DND-41 (cell line): ENCODE data around the gene COL4A6.

Source experiments
- EZH2 ChIP-seq: IDR thresholded peaks from 3 replicates; pipeline ENCODE4 v1.6.1; 2012; ENCODE audit warnings: borderline replicate concordance, low read depth, mild to moderate bottlenecking, moderate library complexity, low read length, inconsistent platforms; ENCODE audit not compliant: severe bottlenecking
- TF ChIP-seq, protein P1 (sequence below): IDR thresholded peaks from 2 replicates; pipeline ENCODE4 v1.5.1; 2012; ENCODE audit warnings: borderline replicate concordance, low read length, moderate library complexity, mild to moderate bottlenecking; ENCODE audit not compliant: poor library complexity, severe bottlenecking; ENCODE audit errors: extremely low read depth

DNA sequence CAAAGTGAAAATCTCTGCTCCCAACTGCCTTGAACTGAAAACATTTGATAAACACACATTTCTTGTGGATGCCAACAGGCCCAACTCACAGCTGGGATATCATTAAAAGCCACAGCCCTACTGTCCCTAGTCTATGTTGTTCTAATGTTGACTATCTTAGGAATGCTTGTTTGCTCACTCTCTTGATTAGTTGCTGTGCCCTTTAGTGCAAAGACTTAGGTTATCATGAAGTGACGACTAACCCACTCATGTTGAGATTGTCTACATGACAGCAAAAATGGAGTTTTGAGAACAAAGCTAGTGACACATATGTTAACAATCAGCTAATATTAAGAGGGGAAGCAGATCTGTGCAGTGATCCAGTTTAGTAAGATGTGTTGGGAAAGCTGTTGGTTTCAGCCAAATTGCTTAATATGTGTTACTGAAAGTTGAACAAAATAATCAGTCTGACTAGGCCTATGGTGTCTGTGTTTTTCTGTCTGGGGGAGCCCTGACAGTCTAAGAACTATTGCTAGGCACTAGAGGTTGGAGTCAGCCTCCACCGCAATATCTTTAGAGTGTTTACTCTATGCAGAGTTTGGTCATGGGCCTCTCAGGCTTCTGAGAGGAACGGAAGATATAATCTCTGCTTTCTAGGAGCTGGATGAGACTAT is 221.2 kb downstream of the COL4A6 start:
- TF ChIP-seq, protein P1, sequence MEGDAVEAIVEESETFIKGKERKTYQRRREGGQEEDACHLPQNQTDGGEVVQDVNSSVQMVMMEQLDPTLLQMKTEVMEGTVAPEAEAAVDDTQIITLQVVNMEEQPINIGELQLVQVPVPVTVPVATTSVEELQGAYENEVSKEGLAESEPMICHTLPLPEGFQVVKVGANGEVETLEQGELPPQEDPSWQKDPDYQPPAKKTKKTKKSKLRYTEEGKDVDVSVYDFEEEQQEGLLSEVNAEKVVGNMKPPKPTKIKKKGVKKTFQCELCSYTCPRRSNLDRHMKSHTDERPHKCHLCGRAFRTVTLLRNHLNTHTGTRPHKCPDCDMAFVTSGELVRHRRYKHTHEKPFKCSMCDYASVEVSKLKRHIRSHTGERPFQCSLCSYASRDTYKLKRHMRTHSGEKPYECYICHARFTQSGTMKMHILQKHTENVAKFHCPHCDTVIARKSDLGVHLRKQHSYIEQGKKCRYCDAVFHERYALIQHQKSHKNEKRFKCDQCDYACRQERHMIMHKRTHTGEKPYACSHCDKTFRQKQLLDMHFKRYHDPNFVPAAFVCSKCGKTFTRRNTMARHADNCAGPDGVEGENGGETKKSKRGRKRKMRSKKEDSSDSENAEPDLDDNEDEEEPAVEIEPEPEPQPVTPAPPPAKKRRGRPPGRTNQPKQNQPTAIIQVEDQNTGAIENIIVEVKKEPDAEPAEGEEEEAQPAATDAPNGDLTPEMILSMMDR = no peak
- TF ChIP-seq EZH2 = no peak
